Fibroblast of peridontal ligament (primary cell): ENCODE measurements around the gene LIPK.
"Not testable (repeated sequence)": the region's sequence is repeated elsewhere in the genome, so short reads cannot be mapped to it uniquely, and the experiment has no call there.

Experiments used
- DNase-seq: peaks from one replicate; pipeline ENCODE4 v3.0.0-alpha.2; 2010; ENCODE audit errors: extremely low read depth

LIPK gene, protein sequence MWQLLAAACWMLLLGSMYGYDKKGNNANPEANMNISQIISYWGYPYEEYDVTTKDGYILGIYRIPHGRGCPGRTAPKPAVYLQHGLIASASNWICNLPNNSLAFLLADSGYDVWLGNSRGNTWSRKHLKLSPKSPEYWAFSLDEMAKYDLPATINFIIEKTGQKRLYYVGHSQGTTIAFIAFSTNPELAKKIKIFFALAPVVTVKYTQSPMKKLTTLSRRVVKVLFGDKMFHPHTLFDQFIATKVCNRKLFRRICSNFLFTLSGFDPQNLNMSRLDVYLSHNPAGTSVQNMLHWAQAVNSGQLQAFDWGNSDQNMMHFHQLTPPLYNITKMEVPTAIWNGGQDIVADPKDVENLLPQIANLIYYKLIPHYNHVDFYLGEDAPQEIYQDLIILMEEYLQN

DNA sequence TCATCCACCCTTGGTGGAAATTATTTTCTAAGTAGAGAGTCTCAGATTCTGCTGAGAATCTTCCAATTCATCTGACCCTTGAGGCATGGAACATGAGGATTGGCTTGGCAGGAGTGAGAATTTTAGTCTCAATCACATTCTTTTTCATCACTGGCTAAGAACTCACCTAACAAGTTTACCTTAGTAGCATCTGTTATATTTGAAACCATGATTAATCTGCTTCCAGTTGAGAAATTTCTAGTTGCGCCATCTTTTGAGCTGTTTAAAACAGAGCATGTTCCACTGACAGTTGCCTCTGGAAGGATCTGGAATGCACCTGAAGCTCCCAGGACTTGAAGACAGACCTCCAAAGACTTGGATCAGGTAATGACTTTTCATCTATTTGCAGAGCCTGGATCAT lies at the start of gene LIPK:
Gene LIPK, plus strand, starts transcription at position 292 of the 400 bp plus-strand sequence. CDS start 18,295 bp downstream, outside the sequence.
- DNase-seq = no peak

DNA sequence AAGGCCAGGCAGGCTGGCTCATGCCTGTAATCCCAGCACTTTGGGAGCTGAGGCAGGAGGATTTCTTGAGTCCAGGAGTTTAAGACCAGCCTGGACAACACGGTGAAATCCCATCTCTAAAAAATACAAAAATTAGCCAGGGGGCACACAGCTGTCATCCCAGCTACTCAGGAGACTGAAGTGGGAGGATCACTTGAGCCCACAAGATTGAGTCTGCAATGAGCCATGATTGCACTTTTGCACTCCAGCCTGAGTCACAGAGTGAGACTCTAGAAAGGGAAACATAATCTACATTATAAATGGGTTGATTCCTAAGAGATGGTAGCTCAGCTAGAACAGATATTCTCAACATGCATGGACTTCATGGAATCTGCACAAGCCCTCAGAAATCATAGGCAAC lies 48.1 kb upstream of the LIPK start:
- DNase-seq = peak; percentile 59

DNA sequence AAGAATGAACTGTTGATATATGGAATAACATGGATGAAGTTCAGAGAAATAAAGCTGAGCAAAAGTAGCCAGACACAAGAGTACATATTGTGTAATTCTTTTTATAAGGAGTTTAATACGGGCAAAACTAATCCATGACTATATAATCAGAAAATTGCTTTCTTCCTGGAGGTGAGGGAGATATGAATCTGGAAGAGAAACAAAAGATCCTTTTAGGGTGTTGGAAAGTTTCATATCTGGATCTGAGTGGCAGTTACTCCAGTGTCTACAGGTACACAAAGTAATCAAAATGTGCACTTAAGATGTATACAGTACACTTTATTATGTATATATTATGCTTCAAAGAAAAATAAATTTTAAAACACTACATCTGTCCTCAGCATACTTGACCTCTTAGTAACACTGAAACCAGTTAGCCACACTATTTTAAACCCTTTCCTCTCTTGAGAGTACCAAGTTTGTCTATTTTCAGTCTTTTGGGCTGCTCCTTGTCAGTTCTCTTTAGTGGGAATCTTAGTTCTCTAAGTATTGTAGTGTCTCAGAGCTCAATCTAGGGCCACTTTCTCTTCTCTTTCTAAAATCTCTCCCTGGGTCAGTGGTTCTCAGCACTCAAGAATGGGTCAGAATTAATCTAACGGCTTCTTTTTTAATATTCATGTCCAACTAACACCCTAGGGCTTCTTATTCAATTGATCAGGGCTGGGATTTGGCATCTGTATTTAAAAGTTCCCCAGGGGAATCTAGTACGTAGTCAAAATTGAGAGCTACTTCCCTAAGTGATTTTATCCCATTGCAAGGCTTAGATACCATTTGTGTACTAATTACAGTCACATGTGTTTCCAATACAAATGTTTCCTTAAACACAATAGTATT lies 46.1 kb upstream of the LIPK start:
- DNase-seq = peak; percentile 76

DNA sequence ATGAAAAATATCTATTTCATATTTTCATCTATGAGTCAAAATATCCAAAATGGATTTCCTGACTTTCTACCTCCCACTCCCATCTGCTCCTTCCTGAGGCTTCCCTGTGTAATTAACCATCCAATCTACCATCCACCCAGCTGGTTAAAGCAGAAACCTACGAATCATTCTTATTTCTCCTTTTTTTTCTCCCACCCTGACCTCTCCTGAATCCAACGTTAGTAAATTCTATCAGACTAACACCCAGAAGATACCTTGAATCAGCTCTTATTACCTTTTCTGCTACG lies 45.5 kb upstream of the LIPK start:
- no peak for DNase-seq

DNA sequence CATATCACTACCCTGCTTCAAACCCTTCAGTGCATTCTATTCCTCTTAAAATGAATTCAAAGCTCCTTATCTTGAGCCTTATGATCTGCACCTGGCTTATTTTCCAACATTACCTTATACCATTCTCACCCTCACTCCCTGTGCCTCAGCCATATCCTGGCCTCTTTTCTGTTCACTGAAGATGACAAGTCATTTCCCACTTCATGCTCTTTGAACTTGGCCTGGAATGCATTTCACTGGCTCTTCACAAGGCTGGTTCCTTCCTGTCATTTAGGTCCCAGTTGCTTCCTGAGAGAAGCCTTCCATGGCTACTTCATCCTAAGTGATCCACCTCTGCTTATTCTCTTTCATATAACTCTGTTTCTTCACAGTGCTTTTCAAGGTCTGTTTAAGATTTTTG lies 45.0 kb upstream of the LIPK start:
- DNase-seq = no peak

DNA sequence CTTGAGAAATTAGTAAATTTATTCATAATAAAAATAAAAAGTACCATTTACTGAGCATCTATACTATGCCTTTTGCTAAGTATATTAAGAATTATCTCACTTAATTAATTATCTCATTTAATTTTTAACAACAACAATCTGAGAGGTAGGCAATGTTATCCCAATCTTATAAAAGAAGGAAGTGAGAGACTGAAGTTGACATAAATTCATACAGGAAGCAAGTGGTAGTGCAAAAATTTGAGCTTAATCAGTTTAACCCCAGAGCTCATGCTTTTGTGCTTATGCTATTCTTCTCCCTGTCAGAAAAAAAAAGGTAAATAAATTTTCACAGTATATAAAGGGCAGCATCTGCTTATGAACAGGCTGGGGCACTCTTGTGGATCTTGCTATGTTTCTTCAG lies 44.5 kb upstream of the LIPK start:
- no peak for DNase-seq

DNA sequence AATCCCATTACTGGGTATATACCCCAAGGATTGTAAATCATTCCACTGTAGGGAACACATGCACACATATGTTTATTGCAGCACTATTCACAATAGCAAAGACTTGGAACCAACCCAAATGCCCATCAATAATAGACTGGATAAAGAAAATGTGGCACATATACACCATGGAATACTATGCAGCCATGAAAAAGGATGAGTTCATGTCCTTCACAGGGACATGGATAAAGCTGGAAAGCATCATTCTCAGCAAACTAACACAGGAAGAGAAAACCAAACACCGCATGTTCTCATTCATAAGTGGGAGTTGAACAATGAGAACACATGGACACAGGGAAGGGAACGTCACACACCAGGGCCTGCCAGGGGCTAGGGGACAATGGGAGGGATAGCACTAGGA lies 42.9 kb upstream of the LIPK start:
- DNase-seq = not testable (repeated sequence)

DNA sequence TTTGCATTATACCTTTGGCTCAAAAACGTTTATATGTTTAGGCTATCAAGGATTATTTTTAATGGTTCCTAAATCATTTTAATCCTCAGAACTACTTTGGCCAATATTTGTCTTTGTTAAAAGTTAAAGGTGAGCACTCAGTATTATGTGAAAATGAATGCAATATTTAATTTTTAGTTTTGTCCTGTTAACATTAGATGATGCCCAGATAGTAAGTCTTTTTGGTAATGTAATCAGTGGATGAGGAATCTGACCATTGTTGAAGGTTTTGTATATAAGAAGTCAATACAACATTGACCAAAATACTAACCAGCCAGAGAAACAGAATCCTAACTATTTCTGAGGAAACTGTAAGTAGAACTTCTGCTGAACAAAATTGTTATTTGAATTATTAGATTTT lies 41.9 kb upstream of the LIPK start, which contains the start of gene LIPF:
Gene LIPF, plus strand, starts transcription at position 301 of the 400 bp plus-strand sequence. CDS start 2,856 bp downstream, outside the sequence.
- DNase-seq = no peak

DNA sequence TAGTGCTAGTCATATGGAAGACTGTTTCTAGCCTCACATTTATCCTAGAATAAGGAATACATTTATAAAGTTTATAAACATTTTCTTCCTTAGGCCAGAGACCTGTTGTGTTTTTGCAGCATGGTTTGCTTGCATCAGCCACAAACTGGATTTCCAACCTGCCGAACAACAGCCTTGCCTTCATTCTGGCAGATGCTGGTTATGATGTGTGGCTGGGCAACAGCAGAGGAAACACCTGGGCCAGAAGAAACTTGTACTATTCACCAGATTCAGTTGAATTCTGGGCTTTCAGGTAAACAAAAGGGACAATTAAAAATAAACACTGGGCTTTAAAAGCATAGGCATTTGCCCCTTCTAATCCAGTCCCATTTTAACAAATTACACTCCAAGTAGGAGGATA lies 37.6 kb upstream of the LIPK start:
- DNase-seq = no peak

DNA sequence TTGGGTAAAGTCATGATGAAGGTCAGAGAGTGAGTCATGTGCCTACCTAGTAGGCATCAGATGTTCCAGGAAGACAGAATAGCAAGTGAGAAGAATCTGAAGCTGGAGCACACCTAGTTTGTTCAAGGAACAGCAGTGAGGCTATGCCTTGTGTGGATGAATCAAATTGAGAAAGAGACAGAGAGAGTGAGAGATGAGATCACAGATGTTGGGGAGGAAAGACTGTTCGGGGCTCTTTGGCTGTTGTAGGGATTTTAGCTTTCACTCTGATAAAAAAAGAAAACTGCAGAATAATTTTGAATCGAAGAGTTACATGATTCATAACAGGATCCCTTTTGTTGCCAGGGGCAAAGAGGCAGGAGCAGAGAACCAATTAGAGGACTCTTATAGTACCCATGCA lies 35.6 kb upstream of the LIPK start:
- no peak for DNase-seq

DNA sequence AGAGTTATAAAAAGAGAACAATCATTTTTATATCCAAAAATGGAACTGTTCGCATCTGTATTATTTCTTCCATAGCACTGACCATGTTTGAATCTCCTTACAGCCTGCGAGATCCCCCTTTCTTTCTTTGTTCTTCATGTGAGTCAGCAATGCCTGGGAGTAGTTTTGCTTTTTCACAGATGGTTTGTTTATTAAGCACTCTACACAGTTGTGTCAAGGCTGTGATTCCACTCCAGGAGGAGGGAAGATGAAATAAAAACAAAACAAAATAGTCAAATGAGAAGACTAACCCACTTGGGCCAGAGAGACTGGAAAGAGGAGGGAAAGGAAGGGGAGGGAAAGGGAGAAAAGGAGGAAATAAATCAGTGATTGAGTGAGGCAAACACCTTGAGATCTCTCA lies 34.0 kb upstream of the LIPK start:
- no peak for DNase-seq

DNA sequence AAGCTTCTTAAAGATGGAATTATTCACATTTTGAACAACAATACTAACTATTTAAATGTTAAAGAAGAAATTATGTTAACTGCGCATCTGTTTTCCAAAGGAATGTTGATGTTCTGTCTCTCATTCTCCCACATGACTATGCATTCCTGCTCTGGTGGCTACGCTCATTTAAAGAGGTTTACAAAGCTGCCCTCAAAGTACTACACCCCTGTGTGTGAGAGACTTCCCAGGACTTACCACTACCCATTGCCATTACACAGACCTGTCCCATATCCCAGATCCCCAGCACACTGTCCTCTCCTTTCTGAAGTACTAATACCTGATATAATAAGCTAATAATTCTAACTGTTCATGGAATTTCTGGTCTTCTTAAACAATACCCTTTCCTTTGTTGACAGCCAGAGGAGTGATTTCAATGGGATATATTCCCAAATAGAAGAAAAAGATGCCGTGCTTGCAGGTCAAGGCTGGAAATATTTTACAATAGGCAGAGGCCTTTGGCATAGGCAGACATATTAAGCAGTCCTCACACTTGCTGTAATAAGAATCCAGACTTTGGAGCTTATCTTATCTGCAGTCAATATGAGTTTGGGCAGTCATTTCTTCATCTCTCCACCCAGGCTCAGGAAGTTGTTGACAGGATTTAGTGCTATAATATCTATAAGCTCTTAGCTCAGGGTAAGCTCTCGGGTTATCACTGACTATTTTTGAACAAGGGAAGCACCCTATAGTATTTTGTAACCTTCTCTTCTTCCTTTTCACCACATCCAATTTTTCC lies 29.6 kb upstream of the LIPK start:
- no peak for DNase-seq

DNA sequence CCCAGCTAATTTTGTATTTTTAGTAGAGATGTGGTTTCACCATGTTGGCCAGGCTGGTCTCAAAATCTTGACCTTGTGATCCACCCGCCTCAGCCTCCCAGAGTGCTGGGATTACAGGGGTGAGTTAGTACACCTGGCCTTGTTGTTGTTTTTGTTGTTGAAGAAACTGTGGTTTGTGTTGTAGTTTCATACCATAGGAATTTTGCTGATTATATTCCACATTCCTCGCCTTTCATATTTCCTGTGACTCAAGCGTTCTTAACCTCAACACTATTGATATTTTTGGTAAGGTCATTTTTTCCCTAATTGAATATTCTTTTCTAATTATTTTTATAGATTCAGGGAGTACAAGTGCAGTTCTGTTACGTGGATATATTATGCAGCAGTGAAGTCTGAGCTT lies 25.1 kb upstream of the LIPK start:
- no peak for DNase-seq

DNA sequence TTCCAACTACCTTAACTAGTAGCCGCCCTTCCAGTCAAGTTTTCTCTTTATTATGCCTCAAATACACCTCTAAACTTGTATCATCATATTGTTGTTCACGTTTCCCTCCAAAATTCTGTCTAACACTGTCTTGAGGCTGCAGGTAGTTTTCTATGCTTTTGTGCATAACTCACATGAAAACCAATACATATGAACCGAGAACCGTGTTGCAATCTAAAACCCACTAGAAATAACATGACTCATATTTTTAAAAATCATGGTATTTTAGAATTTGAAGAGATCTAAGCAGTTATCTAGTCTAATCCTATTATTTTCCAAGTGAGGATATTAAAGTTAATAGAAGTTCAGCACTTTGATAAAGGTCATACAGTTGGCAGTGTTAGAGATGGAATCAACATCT lies 23.6 kb upstream of the LIPK start:
- DNase-seq = no peak

DNA sequence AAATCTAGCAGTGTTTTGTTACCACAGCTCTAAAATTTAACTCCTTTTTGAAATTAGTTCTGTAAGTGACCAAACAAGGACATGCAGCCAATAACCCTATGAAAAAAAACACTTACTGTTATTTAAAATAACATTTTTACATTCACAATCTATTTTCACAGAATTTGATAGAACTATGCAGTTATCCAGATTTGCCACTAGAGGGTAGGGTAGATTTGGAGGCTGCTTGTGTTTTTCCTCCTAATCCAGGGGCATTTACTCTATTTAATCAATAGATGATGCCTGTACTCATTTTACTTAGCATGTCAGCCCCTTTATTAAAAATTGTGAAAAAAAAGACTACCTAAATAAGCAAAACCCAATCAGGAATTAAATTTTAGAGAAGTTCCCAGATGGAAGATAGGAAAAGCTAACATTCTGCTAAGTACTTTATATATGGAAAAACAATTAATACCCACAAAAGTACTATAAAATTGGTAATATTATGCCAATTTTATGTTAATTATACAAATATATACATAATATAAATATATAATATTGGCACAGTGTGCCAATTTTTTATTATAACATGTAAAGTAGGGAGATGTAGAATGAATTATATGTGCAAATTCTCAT lies 18.1 kb upstream of the LIPK start:
- peak; percentile 57 for DNase-seq

DNA sequence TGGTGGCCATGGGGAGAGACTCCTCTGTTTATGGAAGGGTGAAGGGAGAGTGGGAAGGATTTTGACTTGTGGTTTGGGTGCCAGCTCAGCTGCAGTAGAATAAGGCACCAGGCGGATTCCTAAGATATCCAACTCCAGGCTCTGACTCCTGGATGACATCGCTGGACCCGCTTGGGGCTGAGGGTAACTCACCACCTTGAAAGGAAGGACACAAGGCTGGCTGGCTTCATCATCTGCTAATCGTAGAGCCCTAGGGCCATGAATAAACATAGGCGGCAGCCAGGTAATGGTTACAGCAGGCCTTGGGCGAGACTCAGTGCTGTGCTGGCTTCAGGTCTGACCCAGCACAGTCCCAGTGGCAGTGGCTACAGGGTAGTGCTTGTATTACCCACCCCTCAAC lies 16.7 kb upstream of the LIPK start:
- no peak for DNase-seq

DNA sequence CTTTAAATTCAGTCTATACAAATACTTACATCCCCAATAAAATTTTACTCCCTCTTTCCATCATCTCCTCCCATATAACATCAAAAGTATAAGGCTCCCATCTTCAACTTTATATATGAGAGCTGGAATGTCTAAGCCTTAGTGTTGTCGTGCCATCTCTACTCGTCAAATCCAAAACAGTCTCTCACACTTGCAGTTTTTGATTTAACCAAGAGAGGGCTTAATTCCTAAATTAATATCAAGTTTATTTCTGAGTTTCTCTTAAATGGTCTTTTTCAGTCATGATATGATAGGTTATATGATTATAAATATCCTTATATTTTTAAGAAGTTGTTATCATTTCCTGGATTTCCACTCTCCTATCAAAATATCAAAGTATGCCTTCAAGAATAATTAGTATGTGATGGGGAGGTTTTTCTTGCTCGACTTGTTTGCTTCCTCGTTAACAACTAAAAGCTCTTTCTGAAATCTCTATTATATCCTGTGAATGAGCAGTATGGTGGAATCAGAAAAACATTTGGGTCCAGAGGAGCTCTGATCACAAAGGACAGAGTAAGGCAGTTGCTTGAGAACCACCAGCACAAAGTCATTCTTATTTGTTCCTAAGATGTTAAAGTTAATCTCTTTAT lies 12.5 kb upstream of the LIPK start:
- peak; percentile 40 for DNase-seq

DNA sequence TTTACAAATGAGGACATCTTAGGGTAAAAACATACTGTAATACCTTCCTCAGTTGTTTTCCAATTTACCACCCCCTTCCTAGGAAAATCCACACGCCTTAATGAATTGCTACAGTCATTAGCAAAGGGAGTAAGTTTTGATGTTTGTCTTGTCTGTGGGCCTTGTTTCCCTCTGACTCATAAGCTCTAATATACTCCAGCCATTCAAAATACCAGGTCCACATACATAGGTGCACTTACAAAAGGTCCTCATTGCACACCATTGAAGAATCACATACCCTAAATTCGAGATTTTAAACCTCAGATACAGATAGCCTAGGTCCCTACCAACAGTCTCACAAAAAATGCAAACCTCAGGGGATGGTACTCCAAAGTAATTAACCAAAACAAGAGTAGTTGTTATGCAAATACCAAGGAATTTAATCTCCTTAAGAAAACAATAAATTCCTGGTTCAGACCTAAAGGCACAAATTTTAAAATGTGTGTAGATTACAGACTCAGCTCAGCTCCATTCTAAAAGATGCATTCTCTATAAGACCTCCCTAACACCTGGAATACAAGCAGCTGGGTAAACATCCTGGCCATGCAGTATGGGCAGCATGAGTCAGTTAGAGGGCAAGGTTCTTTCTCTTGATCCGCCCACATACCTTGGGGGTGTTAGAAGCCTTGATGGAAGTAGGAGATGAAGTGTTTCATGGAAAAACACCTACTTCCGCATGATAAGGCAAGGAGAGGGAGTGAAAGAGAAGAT lies 3.0 kb upstream of the LIPK start:
- DNase-seq = no peak

DNA sequence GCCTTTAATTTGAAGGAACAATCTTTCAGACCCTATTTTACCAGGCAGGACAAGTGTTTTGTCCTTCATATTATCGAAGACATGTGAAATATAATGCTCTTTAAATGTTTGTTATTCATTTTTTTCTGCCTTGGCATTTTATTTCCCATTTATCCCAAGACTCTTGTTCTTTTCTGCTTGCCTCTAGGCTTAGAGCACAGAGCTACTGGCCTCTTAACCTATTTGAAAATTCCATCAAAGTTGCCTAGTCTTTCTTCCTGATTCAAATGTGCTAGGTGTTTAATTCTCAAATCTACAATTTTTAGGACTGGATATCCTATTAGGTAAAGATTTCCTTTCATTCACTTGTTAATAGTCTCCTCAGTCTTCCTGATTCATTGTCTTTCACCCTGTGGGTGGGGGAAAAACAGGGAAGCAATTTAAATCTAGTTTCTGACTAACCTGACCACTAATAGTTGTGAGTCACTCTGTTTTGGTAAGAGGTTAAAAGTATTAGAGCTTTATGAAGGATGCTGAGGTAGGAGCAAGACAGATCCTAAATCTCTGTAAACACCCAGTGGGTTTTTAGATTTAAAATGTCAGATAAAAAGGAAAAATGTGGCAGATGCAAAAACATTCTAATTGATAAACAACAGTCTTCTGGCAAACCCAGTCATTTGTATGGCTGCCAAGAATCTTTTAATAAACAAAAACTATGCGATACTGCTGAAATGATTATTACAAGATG lies 1.5 kb downstream of the LIPK start:
- peak; percentile 68 for DNase-seq

DNA sequence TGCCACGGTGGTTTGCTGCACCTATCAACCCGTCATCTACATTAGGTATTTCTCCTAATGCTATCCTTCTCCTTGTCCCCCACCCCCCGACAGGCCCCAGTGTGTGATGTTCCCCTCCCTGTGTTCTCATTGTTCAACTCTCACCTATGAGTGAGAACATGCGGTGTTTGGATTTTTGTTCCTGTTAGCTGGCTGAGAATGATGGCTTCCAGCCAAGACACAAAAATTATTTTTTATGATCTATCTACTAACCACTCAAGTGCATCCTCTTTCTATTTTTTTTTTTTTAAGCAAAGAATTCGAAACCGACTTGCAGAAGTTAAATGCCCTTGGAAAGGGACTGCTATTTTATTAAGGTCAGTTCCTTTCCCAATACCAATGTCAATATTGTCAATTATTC lies 3.3 kb downstream of the LIPK start:
- DNase-seq = not testable (repeated sequence)
